ENCODE results near the gene FGF19. TPM values are rescaled to one million over a fixed set of nuclear protein-coding genes. Genes with fewer than 3 reads are reported as not detected.

FGF19 gene
- total RNA-seq, 1 donor from 2014 or later: 0.21 TPM

DNA sequence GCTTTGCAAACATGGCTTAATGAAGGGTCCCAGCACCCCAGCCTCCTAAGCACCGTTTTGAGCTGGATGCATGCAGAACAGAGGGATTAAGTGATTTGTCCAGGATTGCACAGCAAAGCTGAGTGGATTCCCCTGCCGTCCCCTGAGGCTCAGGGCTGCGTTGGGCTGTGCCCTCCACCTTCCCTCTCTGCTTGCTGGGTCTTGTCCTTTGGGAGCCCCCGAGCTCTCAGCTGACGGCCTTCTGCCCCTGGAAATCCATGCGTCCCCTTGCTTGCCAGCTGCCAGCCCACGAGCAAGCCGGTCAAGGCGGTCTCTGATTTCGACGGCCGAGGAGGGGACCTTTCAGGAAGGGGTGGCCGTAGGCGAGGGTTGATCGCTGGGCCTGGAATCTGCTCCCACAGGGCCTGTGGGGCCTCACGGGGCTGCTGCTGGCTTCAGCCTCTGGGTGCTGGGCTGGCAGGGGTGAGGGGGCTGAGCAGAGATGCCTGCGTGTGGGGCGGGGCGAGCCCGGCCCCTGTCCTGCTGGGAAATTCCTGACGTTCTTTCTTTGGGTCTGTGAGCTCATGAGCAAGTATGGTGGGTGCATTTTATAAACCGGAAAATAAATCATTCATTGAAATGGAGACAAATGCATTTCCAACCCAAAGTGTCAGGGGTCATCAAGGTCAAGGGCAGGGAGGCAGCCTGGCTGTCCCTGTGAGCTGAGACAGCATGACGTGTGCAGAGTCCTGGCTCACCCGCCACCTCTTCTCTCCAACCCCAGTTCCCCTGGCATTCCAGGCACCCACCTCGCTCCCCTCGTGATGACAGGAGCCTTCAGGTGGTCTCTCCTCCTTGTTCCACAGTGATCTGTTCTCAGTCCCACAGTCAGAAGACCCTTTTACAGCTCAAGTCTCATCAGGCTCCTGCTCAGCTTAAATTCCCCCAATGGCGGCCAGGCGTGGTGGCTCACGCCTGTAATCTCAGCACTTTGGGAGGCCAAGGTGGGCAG lies 43.2 kb upstream of the FGF19 start:
- Mint-ChIP-seq H3K4me1 (peaks cover 17% of the 10 kb centered on the region), H3K36me3 (ENCODE audit: low read depth) (no peaks in the 10 kb centered on the region), H3K27me3 (ENCODE audit: low read depth) (no peaks in the 10 kb centered on the region), H3K4me3 (no peak overlapping the region), H3K9me3 (no peaks in the 10 kb centered on the region), H3K27ac (ENCODE audit: unreplicated experiment) (no peak overlapping the region)
- no peak for DNase-seq (ENCODE audit: low read depth, low spot score)
- TF ChIP-seq, protein P1, sequence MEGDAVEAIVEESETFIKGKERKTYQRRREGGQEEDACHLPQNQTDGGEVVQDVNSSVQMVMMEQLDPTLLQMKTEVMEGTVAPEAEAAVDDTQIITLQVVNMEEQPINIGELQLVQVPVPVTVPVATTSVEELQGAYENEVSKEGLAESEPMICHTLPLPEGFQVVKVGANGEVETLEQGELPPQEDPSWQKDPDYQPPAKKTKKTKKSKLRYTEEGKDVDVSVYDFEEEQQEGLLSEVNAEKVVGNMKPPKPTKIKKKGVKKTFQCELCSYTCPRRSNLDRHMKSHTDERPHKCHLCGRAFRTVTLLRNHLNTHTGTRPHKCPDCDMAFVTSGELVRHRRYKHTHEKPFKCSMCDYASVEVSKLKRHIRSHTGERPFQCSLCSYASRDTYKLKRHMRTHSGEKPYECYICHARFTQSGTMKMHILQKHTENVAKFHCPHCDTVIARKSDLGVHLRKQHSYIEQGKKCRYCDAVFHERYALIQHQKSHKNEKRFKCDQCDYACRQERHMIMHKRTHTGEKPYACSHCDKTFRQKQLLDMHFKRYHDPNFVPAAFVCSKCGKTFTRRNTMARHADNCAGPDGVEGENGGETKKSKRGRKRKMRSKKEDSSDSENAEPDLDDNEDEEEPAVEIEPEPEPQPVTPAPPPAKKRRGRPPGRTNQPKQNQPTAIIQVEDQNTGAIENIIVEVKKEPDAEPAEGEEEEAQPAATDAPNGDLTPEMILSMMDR (conservative IDR thresholded peaks at IDR 0.05): no peak

- Mint-ChIP-seq H3K36me3 (ENCODE audit: low read depth) (no peaks in the 10 kb centered on the region), H3K9me3 (no peaks in the 10 kb centered on the region), H3K27me3 (ENCODE audit: low read depth) (no peaks in the 10 kb centered on the region), H3K27ac (ENCODE audit: unreplicated experiment) (no peak overlapping the region), H3K4me3 (no peak overlapping the region), H3K4me1 (peaks cover 17% of the 10 kb centered on the region)
- no peak for DNase-seq (ENCODE audit: low read depth, low spot score)
- TF ChIP-seq, protein P1 (conservative IDR thresholded peaks at IDR 0.05): no peak
These were observed 42.3 kb upstream of the FGF19 start for GRCh38 chr11:69746140-69746539.

GRCh38 chr11:69745201-69745600 lies 41.4 kb upstream of the FGF19 start:
- H3K9me3 Mint-ChIP-seq: no peaks in the 10 kb centered on the region
- peaks cover 17% of the 10 kb centered on the region for H3K4me1 Mint-ChIP-seq
- no peaks in the 10 kb centered on the region for H3K27me3 Mint-ChIP-seq (ENCODE audit: low read depth)
- H3K4me3 Mint-ChIP-seq: no peak overlapping the region
- TF ChIP-seq, protein P1 (conservative IDR thresholded peaks at IDR 0.05): no peak
- DNase-seq (ENCODE audit: low read depth, low spot score): no peak
- H3K36me3 Mint-ChIP-seq (ENCODE audit: low read depth): no peaks in the 10 kb centered on the region
- H3K27ac Mint-ChIP-seq (ENCODE audit: unreplicated experiment): no peak overlapping the region

GRCh38 chr11:69744435-69744834 lies 40.6 kb upstream of the FGF19 start:
- TF ChIP-seq, protein P1 (conservative IDR thresholded peaks at IDR 0.05): no peak
- no peak overlapping the region for H3K27ac Mint-ChIP-seq (ENCODE audit: unreplicated experiment)
- H3K27me3 Mint-ChIP-seq (ENCODE audit: low read depth): no peaks in the 10 kb centered on the region
- H3K9me3 Mint-ChIP-seq: no peaks in the 10 kb centered on the region
- no peak for DNase-seq (ENCODE audit: low read depth, low spot score)
- peaks cover 17% of the 10 kb centered on the region for H3K4me1 Mint-ChIP-seq
- H3K36me3 Mint-ChIP-seq (ENCODE audit: low read depth): no peaks in the 10 kb centered on the region
- H3K4me3 Mint-ChIP-seq: no peak overlapping the region

DNA sequence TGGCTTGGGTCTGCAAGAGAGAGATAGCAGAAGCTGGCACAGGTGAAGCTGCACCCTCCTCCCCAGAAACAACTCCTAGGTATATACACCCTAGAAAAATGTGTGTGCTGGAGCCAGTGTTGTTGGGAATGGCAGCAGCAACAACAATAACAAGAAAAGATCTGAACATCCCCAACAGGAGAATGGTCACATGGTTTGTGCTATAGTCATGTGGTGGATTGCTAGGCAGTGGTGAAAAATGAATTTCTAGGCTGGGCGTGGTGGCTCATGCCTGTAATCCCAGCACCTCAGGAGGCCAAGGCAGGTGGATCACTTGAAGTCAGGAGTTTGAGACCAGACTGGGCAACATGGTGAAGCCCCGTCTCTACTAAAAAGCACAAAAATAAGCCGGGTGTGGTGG lies 31.0 kb upstream of the FGF19 start:
- Mint-ChIP-seq H3K4me1 (peaks cover 5% of the 10 kb centered on the region), H3K36me3 (ENCODE audit: low read depth) (no peaks in the 10 kb centered on the region), H3K4me3 (no peak overlapping the region), H3K9me3 (peaks cover 3% of the 10 kb centered on the region), H3K27ac (ENCODE audit: unreplicated experiment) (no peak overlapping the region), H3K27me3 (ENCODE audit: low read depth) (no peaks in the 10 kb centered on the region)
- TF ChIP-seq, protein P1 (conservative IDR thresholded peaks at IDR 0.05): no peak
- no peak for DNase-seq (ENCODE audit: low read depth, low spot score)
